GM10248 (cell line): ENCODE measurements around the gene BEST1.

Source experiments
- CTCF ChIA-PET: fragments of 300-600 bp; sonication (Branson Sonifier 250); formaldehyde crosslinking; extraction: SDS; loops from one replicate; lab custom pipeline; 2021; ENCODE audit warnings: antibody characterized with exemption; lab: Yijun Ruan, JAX
- POLR2A ChIA-PET: fragments of 350-650 bp; sonication (Branson Sonifier 250); formaldehyde crosslinking; extraction: SDS; loops from one replicate; lab custom pipeline; 2020; ENCODE audit warnings: antibody characterized with exemption; lab: Yijun Ruan, JAX
- DNase-seq: peaks from one replicate; pipeline ENCODE4 v3.0.0; 2012; ENCODE audit errors: extremely low spot score
- TF ChIP-seq, protein P1 (sequence below): IDR thresholded peaks from 2 replicates; pipeline ENCODE4 v1.5.1; 2012; ENCODE audit warnings: mild to moderate bottlenecking, low read depth; ENCODE audit errors: extremely low read depth, missing control alignments, control extremely low read depth

The BEST1 gene

GRCh38 chr11:61966734-61967115 is 16.6 kb downstream of the BEST1 start:
- TF ChIP-seq, protein P1, sequence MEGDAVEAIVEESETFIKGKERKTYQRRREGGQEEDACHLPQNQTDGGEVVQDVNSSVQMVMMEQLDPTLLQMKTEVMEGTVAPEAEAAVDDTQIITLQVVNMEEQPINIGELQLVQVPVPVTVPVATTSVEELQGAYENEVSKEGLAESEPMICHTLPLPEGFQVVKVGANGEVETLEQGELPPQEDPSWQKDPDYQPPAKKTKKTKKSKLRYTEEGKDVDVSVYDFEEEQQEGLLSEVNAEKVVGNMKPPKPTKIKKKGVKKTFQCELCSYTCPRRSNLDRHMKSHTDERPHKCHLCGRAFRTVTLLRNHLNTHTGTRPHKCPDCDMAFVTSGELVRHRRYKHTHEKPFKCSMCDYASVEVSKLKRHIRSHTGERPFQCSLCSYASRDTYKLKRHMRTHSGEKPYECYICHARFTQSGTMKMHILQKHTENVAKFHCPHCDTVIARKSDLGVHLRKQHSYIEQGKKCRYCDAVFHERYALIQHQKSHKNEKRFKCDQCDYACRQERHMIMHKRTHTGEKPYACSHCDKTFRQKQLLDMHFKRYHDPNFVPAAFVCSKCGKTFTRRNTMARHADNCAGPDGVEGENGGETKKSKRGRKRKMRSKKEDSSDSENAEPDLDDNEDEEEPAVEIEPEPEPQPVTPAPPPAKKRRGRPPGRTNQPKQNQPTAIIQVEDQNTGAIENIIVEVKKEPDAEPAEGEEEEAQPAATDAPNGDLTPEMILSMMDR = no peak
- ChIA-PET CTCF (interaction anchor here (1.2 to 3.0 kb wide), 6 partner anchors 19 to 142 kb away, joined by 3 to 14 read pairs (median 5); no protein-coding TSS in a partner anchor), POLR2A (interaction anchor here (0.9 to 3.5 kb wide), 4 partner anchors 9 to 151 kb away, joined by 3 to 16 read pairs (median 5); no protein-coding TSS in a partner anchor)
- DNase-seq = no peak

GRCh38 chr11:61967116-61967923 is 17.2 kb downstream of the BEST1 start, which contains the start of gene FTH1:
Gene FTH1 (minus strand): TSS chr11:61967634. CDS start chr11:61967425, 209 bp downstream.
- TF ChIP-seq, protein P1 = no peak
- DNase-seq = peak; percentile 94
- ChIA-PET CTCF (interaction anchor here (1.2 to 3.0 kb wide), 5 partner anchors 19 to 141 kb away, joined by 3 to 14 read pairs (median 7); no protein-coding TSS in a partner anchor), POLR2A (interaction anchor here (0.6 to 3.5 kb wide), 12 partner anchors 9 to 1512 kb away, joined by 3 to 16 read pairs (median 4); no protein-coding TSS in a partner anchor)

GRCh38 chr11:61967924-61968757 is 18.0 kb downstream of the BEST1 start:
- TF ChIP-seq, protein P1 = no peak
- DNase-seq = peak; percentile 64
- ChIA-PET POLR2A (interaction anchor here (0.6 to 3.5 kb wide), 12 partner anchors 9 to 1512 kb away, joined by 3 to 16 read pairs (median 4); partner anchors contain the start of gene FADS2), CTCF (interaction anchor here (0.7 to 3.0 kb wide), 7 partner anchors 20 to 171 kb away, joined by 3 to 14 read pairs (median 4); no protein-coding TSS in a partner anchor)

DNA sequence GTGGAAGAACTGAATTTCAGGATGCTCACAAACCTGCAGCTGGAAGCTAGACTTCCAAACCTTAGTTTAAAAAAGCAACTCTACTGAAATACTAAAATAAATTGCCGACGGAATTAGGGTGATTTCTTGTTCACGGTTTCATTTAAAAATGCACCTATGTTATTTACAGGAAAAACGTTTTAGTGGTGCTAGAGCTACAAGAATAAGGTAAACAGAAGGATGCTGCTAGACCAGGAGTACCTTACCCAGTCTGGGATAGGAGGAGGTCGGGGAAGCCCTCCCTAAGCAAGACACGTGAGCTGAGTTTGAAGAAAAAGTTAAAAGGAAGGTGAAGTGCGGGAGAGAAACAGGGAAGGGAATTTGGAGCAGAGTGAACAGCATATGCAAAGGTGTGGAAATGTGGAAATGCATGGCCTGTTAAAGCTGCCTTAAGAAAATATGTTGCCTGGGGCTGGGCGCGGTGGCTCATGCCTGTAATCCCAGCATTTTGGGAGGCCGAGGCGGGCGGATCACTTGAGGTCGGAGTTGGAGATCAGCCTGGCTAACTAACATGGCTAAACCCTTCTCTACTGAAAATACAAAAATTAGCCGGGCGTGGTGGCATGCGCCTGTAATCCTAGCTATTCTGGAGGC is 18.7 kb downstream of the BEST1 start:
- CTCF ChIA-PET = interaction anchor here (0.7 to 3.0 kb wide), 7 partner anchors 10 to 171 kb away, joined by 3 to 14 read pairs (median 4); no protein-coding TSS in a partner anchor

GRCh38 chr11:61969391-61969758 is 19.2 kb downstream of the BEST1 start:
- TF ChIP-seq, protein P1 = no peak
- ChIA-PET CTCF (interaction anchor here (1.4 to 3.0 kb wide), 4 partner anchors 10 to 138 kb away, joined by 3 to 14 read pairs (median 6); no protein-coding TSS in a partner anchor), POLR2A (no interaction called here)
- DNase-seq = no peak

More for the DNA sequence above, 18.7 kb downstream of the BEST1 start:
- no peak for DNase-seq
- POLR2A ChIA-PET = interaction anchor here (0.7 to 1.7 kb wide), 2 partner anchors 71 to 141 kb away, joined by 3 to 9 read pairs; partner anchors contain the start of gene FADS2
- TF ChIP-seq, protein P1 = no peak
